RWPE2 (cell line): ENCODE results near the gene SH3D19.

ENCODE experiments used
- ATAC-seq: fragments of 200-7000 bp; cut with Tn5 transposase; 3 replicates; pipeline ENCODE4 v1.9.1; 2021; ENCODE audit warnings: low read depth
- DNase-seq: peaks from one replicate; pipeline ENCODE4 v3.0.0-alpha.2; 2020; ENCODE audit warnings: low spot score
- H3K27ac ChIP-seq: fragments of 450-650 bp; 2 replicates; pipeline ENCODE4 v1.5.1; 2017; ENCODE audit warnings: mild to moderate bottlenecking; ENCODE audit not compliant: poor library complexity, severe bottlenecking
- H3K27me3 ChIP-seq: fragments of 250-450 bp; sonication (Bioruptor Pico); 2 replicates; pipeline ENCODE4 v1.5.1; 2021; ENCODE audit warnings: mild to moderate bottlenecking, moderate library complexity; ENCODE audit not compliant: insufficient read depth, poor library complexity, severe bottlenecking
- H3K36me3 ChIP-seq: fragments of 250-450 bp; sonication (Bioruptor Pico); 2 replicates; pipeline ENCODE4 v1.5.1; 2020; ENCODE audit warnings: low read depth, mild to moderate bottlenecking, moderate library complexity
- H3K4me1 ChIP-seq: fragments of 250-450 bp; sonication (Bioruptor Pico); 2 replicates; pipeline ENCODE4 v1.5.1; 2021; ENCODE audit warnings: mild to moderate bottlenecking, moderate library complexity; ENCODE audit not compliant: insufficient read depth, poor library complexity, severe bottlenecking
- H3K4me3 ChIP-seq: fragments of 250-450 bp; sonication (Bioruptor Pico); 2 replicates; pipeline ENCODE4 v1.5.1; 2021; ENCODE audit warnings: mild to moderate bottlenecking, moderate library complexity; ENCODE audit not compliant: severe bottlenecking
- H3K9me3 ChIP-seq: fragments of 250-450 bp; sonication (Bioruptor Pico); 2 replicates; pipeline ENCODE4 v1.5.1; 2021; ENCODE audit warnings: mild to moderate bottlenecking, moderate library complexity; ENCODE audit not compliant: severe bottlenecking
- TF ChIP-seq, protein P1 (sequence below): fragments of 450-650 bp; IDR thresholded peaks from one replicate; pipeline ENCODE4 v1.5.1; 2017; ENCODE audit warnings: mild to moderate bottlenecking, moderate library complexity; ENCODE audit not compliant: poor library complexity, severe bottlenecking

The SH3D19 gene

DNA sequence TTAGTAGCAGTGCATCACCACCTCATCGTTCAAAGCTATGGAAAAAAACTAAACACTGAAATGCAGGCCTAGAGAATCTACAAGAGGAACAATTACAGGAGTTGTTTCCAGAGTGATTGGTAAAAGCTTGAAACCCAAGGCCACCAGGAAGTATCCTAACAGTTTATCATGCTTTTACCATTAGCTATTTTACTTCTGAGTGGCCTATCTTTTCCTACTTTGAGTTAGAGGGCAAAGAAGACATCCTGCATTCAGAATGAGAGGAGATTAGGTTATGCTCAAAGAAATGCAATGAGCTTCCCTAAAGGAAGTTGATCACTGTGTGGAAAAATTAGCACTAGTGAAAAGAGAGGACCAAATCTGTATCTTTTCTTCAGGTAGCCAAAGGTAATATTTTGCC is 118.2 kb downstream of the SH3D19 start:
- no peak for ATAC-seq
- TF ChIP-seq, protein P1, sequence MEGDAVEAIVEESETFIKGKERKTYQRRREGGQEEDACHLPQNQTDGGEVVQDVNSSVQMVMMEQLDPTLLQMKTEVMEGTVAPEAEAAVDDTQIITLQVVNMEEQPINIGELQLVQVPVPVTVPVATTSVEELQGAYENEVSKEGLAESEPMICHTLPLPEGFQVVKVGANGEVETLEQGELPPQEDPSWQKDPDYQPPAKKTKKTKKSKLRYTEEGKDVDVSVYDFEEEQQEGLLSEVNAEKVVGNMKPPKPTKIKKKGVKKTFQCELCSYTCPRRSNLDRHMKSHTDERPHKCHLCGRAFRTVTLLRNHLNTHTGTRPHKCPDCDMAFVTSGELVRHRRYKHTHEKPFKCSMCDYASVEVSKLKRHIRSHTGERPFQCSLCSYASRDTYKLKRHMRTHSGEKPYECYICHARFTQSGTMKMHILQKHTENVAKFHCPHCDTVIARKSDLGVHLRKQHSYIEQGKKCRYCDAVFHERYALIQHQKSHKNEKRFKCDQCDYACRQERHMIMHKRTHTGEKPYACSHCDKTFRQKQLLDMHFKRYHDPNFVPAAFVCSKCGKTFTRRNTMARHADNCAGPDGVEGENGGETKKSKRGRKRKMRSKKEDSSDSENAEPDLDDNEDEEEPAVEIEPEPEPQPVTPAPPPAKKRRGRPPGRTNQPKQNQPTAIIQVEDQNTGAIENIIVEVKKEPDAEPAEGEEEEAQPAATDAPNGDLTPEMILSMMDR = no peak
- Histone ChIP-seq H3K36me3 (0 out of 2 replicates have a peak, but pooled peaks cover 5% of the 10 kb centered on the region), H3K4me1 (no peaks in the 10 kb centered on the region), H3K27me3 (no peaks in the 10 kb centered on the region), H3K9me3 (no peaks in the 10 kb centered on the region), H3K4me3 (no peak overlapping the region), H3K27ac (no peak overlapping the region)
- no peak for DNase-seq

DNA sequence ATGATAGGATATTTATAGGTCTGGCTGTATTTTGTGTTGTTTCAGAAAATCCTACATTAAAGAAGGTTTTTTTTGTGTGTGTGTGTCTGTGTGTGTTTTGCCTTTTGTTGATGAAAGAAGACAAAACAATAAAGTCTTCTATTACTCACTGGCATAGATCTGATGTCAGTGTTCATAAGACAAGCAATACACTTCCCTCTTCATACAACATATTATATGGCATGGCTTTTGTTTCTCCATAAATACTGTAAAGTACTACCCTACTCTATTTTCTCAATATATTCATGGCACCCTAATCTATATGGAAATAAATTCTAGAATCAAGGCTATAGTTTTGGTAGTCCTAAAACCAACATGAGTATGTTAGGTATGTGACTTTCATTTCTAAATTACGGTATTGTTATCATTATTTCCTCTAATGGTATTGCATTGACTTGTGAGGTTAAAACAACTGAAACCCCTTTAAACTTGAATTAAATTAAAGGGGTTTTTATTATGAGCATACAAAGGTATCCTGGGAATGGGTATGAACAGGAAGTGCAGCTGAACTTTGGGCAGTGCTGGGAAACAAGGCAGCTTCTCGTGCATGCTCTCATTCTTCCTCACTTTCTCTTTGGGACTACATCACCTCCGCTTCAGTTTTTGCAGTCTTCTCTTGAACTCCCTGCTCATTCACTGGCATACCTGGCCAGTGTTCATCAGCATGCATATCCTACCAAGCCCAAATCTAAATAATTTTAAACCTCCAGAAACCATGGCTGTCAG is 119.0 kb downstream of the SH3D19 start:
- no peak for DNase-seq
- Histone ChIP-seq H3K27ac (no peak overlapping the region), H3K36me3 (0 out of 2 replicates have a peak, but pooled peaks cover 5% of the 10 kb centered on the region), H3K27me3 (no peaks in the 10 kb centered on the region), H3K9me3 (no peaks in the 10 kb centered on the region), H3K4me1 (no peaks in the 10 kb centered on the region), H3K4me3 (no peak overlapping the region)
- ATAC-seq = no peak
- TF ChIP-seq, protein P1 = no peak

DNA sequence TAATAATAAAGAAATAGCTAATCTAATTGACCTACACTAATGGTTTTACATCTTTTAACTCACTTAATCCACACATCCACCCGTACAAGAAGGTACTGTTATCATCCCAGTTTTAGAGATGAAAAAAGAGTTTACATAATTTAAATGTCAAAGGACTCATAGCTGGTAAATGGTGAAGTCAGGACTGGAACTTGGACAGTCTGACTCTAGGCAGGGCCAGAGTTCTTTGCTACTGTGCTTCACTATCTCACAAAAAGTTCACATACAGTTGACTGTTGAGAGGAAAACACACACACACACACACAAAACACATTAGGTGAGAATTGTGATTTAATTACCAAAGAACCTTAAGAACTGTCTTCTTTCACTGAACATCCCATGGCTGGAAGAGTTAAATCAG is 119.7 kb downstream of the SH3D19 start:
- H3K4me3 ChIP-seq = no peak overlapping the region
- no peaks in the 10 kb centered on the region for H3K4me1 ChIP-seq
- no peaks in the 10 kb centered on the region for H3K27me3 ChIP-seq
- H3K9me3 ChIP-seq = no peaks in the 10 kb centered on the region
- ATAC-seq (no peak), DNase-seq (no peak)
- H3K36me3 ChIP-seq = 0 out of 2 replicates have a peak, but pooled peaks cover 5% of the 10 kb centered on the region
- TF ChIP-seq, protein P1 = no peak
- no peak overlapping the region for H3K27ac ChIP-seq

DNA sequence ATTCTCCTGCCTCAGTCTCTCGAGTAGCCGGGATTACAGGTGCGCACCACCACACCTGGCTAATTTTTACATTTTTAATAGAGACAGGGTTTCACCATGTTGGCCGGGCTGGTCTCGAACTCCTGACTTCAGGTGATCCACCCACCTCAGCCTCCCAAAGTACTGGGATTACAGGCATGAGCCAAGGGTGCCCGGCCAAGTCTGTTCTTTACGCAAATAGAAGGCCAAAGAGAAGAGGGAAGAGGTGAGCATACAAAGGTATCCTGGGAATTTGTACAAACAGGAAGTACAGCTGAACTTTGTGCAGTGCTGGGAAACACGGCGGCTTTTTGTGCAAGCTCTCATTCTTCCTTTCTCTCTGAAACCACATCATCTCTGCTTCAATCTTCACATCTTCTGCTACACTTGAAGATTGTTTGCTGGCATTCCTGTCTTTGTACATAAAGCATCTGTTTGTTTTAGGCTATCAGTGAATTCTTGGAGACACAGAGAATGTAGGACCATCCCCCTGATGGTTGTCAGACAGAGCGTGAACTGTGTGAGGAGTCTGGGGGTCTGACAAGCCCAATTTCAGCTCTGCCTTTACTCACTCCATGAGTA is 120.4 kb downstream of the SH3D19 start:
- TF ChIP-seq, protein P1 = no peak
- no peak for DNase-seq

DNA sequence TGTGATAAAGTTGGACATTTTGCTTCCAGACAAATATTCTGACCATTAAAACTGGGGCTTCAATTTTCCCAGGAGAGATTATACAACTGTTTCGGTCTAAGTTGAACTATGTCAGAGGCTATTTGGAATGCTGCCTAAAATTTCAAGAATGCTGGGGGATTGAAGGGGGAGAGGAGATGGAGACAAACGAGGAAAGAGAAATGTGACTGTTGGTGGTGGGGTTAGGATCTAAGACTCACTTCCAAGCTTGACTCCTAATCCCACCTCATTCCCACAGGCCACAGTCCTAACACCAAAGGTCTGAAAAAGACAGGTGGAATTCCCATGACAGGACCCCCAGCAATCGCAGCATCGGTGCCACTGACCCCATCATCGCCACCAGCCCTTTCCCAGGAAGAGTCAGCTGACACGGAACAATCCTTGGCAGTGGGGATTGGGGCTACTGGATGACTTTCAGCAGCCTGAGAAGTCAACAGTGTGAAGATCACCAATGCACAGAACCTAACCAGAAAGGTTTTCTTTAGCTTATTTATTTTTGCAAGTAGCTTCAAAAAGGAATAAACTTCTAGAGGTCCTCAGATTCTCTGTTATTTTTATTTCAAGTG is 122.5 kb downstream of the SH3D19 start:
- Histone ChIP-seq H3K27me3 (no peaks in the 10 kb centered on the region), H3K36me3 (no peaks in the 10 kb centered on the region), H3K9me3 (no peaks in the 10 kb centered on the region), H3K4me1 (no peaks in the 10 kb centered on the region), H3K27ac (no peak overlapping the region), H3K4me3 (no peak overlapping the region)
- DNase-seq (no peak), ATAC-seq (no peak)
- TF ChIP-seq, protein P1 = no peak

More for the DNA sequence above, 120.4 kb downstream of the SH3D19 start:
- H3K27ac ChIP-seq = no peak overlapping the region
- H3K9me3 ChIP-seq = no peaks in the 10 kb centered on the region
- H3K27me3 ChIP-seq = no peaks in the 10 kb centered on the region
- H3K4me1 ChIP-seq = no peaks in the 10 kb centered on the region
- H3K36me3 ChIP-seq = 0 out of 2 replicates have a peak, but pooled peaks cover 5% of the 10 kb centered on the region
- no peak overlapping the region for H3K4me3 ChIP-seq
- ATAC-seq = no peak
